Measurements from ENCODE around the gene MAPKAPK5.

DNA sequence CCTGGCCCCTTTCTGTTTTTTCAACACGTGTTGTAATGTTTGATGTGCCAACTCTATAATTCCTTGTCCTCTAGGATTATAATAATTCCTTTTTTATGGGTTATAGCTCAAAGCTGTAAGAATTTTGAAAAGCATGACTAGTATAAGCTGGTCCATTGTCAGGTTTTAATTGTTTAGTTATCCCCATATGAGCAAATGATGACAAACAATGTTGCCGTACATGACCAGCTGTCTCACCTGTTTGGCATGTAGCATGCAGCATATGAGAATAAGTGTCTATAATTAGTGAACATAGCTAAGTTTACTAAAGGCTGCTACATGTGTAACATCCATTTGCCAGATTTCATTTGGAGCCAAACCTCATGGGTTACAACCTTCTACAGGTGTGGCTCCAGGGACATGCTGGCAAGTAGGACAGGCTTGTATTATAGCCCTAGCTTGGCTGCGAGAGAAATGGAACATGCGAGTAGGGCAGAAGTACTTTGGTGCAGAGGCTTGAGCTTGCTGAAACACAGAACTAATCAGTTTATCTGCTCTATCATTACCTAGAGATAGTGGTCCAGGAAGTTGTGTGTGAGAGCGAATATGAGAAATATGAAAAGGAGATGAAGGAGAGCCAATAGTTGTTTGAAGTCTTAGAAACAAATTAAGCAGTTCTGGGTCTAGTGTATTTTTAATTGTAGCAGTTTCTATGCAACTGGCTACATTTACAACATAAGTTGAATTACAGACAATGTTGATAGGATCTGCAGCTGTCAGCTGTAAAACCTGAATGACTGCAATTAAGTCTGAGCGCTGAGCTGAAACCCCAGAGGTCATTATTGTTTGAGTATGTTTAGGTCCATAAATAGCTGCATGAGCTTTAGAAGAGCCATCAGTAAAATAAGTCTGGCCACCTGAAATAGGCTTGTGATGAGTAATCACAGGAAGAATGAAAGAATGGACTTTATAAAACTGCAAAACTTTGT lies 22.6 kb upstream of the MAPKAPK5 start:
- TF ChIP-seq CTCF (IDR thresholded peaks at IDR 0.05; ENCODE audit: low read depth, low read length): no peak
- no peak for TF ChIP-seq POLR2A (IDR thresholded peaks at IDR 0.05; ENCODE audit: extremely low read depth, insufficient read length)
